Transverse colon (tissue), 4 donors: Measurements from ENCODE around the gene LAMA4. TPM values are rescaled to one million over a fixed set of nuclear protein-coding genes. Genes with fewer than 3 reads are reported as not detected.

Experiments
- DNase-seq: peaks from one replicate; pipeline ENCODE4 v3.0.0-alpha.2; 2019
- H3K27ac ChIP-seq, 4 donors: fragments of 200-600 bp; sonication (generic); 2 replicates each; pipeline ENCODE4 v1.5.1; 2016 to 2018; ENCODE audit warnings: inconsistent platforms in 4 of 4
- H3K27me3 ChIP-seq: fragments of 200-600 bp; sonication (generic); 2 replicates; pipeline ENCODE4 v1.5.1; 2017; ENCODE audit warnings: inconsistent platforms
- H3K36me3 ChIP-seq, 4 donors: fragments of 200-600 bp; sonication (generic); 2 replicates each; pipeline ENCODE4 v1.5.1; 2017 to 2019; ENCODE audit warnings: inconsistent platforms in 4 of 4
- H3K4me1 ChIP-seq, 4 donors: fragments of 200-600 bp; sonication (generic); 2 replicates each; pipeline ENCODE4 v1.5.1; 2017 to 2020; ENCODE audit warnings: inconsistent platforms in 4 of 4
- H3K4me3 ChIP-seq, 4 donors: fragments of 200-600 bp; sonication (generic); 1 replicate in 1 of 4; 2 replicates in 3 of 4; pipeline versions ENCODE4 v1.5.1 to v1.6.1; 2017 to 2019; ENCODE audit warnings: inconsistent platforms in 4 of 4
- H3K9me3 ChIP-seq, 2 donors: fragments of 200-600 bp; sonication (generic); 2 replicates each; pipeline ENCODE4 v1.5.1; 2017 to 2019; ENCODE audit warnings: inconsistent platforms in 2 of 2
- EP300 ChIP-seq: sonication (generic); formaldehyde crosslinking; IDR thresholded peaks from one replicate; pipeline ENCODE4 v1.6.1; 2017; ENCODE audit warnings: antibody characterized with exemption, low read depth
- POLR2A ChIP-seq: fragments of 450-650 bp; IDR thresholded peaks from one replicate; pipeline ENCODE4 v1.6.1; 2016; ENCODE audit warnings: antibody characterized with exemption, mild to moderate bottlenecking, moderate library complexity
- POLR2AphosphoS5 ChIP-seq, 3 donors: sonication (generic); formaldehyde crosslinking; IDR thresholded peaks; one replicate each; pipeline ENCODE4 v1.6.1; 2016; ENCODE audit warnings: antibody characterized with exemption in 3 of 3
- WGBS, 2 donors: methylation state at CpG; one replicate each; pipeline ENCODE4 v1.1.5; 2018; ENCODE audit warnings: low coverage in 1 of 2; 5-methylcytosine and 5-hydroxymethylcytosine counted together
- in situ Hi-C, 4 donors: fragments of 200-750 bp; cut with MboI; loops; one replicate each; pipeline versions ENCODE4 v1.15.0 to v1.15.1; 2017; ENCODE audit warnings: low sequenced_read_pairs in 3 of 4, low pct_ligation_motif_present in 1 of 4, low pct_unique_long_range_greater_than_20kb in 1 of 4
- intact Hi-C: fragments of 100-400 bp; cut with DNase I; formaldehyde crosslinking; loops from one replicate; pipeline ENCODE4 v1.15.1; 2023; ENCODE audit warnings: low total_unique reads
- total RNA-seq, 4 donors: library from RNA; depleted of rRNA; stranded (reverse); fragments of >200 nt; gene quantifications; one replicate each; pipeline ENCODE4 v1.1.0, GENCODE V29; 2016
- TF ChIP-seq, protein P1 (sequence below), 5 experiments: fragments of 200-600 bp in 3 of 5; fragments of 450-650 bp in 2 of 5; sonication (generic) in 3 of 5; IDR thresholded peaks; 1 replicate in 2 of 5; 2 replicates in 3 of 5; pipeline ENCODE4 v1.5.1; 2016 to 2017; ENCODE audit warnings: antibody characterized with exemption in 5 of 5, inconsistent platforms in 3 of 5, mild to moderate bottlenecking in 2 of 5, moderate library complexity in 1 of 5

The LAMA4 gene, protein sequence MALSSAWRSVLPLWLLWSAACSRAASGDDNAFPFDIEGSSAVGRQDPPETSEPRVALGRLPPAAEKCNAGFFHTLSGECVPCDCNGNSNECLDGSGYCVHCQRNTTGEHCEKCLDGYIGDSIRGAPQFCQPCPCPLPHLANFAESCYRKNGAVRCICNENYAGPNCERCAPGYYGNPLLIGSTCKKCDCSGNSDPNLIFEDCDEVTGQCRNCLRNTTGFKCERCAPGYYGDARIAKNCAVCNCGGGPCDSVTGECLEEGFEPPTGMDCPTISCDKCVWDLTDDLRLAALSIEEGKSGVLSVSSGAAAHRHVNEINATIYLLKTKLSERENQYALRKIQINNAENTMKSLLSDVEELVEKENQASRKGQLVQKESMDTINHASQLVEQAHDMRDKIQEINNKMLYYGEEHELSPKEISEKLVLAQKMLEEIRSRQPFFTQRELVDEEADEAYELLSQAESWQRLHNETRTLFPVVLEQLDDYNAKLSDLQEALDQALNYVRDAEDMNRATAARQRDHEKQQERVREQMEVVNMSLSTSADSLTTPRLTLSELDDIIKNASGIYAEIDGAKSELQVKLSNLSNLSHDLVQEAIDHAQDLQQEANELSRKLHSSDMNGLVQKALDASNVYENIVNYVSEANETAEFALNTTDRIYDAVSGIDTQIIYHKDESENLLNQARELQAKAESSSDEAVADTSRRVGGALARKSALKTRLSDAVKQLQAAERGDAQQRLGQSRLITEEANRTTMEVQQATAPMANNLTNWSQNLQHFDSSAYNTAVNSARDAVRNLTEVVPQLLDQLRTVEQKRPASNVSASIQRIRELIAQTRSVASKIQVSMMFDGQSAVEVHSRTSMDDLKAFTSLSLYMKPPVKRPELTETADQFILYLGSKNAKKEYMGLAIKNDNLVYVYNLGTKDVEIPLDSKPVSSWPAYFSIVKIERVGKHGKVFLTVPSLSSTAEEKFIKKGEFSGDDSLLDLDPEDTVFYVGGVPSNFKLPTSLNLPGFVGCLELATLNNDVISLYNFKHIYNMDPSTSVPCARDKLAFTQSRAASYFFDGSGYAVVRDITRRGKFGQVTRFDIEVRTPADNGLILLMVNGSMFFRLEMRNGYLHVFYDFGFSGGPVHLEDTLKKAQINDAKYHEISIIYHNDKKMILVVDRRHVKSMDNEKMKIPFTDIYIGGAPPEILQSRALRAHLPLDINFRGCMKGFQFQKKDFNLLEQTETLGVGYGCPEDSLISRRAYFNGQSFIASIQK (N-terminal part only)
- 10 to 100 TPM; 27.3 to 54.9 (median 40.1) TPM for total RNA-seq

GRCh38 chr6:112253841-112254816 is at the start of gene LAMA4:
TSS of gene LAMA4 (minus strand) at chr6:112254567. CDS start at chr6:112254150, 417 bp downstream.
- DNase-seq: peak; percentile 29
- in situ Hi-C loops: no loop called here
- TF ChIP-seq EP300 (no peak), POLR2A (peak; percentile 54), POLR2AphosphoS5 (IDR thresholded peaks at IDR 0.05) (peak in 2 of 3 donors; percentile 39 to 48)
- TF ChIP-seq, protein P1, sequence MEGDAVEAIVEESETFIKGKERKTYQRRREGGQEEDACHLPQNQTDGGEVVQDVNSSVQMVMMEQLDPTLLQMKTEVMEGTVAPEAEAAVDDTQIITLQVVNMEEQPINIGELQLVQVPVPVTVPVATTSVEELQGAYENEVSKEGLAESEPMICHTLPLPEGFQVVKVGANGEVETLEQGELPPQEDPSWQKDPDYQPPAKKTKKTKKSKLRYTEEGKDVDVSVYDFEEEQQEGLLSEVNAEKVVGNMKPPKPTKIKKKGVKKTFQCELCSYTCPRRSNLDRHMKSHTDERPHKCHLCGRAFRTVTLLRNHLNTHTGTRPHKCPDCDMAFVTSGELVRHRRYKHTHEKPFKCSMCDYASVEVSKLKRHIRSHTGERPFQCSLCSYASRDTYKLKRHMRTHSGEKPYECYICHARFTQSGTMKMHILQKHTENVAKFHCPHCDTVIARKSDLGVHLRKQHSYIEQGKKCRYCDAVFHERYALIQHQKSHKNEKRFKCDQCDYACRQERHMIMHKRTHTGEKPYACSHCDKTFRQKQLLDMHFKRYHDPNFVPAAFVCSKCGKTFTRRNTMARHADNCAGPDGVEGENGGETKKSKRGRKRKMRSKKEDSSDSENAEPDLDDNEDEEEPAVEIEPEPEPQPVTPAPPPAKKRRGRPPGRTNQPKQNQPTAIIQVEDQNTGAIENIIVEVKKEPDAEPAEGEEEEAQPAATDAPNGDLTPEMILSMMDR (IDR thresholded peaks at IDR 0.05): no peak
- H3K4me3 ChIP-seq: peak within 1 kb of the TSS; percentile 42 to 66 (median 56)
- peaks cover 26% of the 10 kb centered on the region for H3K27me3 ChIP-seq
- intact Hi-C loops: loop anchor here (2.0 to 10.0 kb wide), 4 partner anchors 31 to 1887 kb away; no protein-coding TSS in a partner anchor
- peak within 1 kb of the TSS; percentile 87 to 89 (median 89) for H3K27ac ChIP-seq
- 0 to 10% methylated on average over 9 to 52 of the region's 52 CpGs for WGBS, 2 donors
- no peaks in the 10 kb centered on the region for H3K36me3 ChIP-seq
- no peaks in the 10 kb centered on the region for H3K9me3 ChIP-seq
- H3K4me1 ChIP-seq: peaks cover 3 to 13% (median 9%) of the 10 kb centered on the region in 4 donors

DNA sequence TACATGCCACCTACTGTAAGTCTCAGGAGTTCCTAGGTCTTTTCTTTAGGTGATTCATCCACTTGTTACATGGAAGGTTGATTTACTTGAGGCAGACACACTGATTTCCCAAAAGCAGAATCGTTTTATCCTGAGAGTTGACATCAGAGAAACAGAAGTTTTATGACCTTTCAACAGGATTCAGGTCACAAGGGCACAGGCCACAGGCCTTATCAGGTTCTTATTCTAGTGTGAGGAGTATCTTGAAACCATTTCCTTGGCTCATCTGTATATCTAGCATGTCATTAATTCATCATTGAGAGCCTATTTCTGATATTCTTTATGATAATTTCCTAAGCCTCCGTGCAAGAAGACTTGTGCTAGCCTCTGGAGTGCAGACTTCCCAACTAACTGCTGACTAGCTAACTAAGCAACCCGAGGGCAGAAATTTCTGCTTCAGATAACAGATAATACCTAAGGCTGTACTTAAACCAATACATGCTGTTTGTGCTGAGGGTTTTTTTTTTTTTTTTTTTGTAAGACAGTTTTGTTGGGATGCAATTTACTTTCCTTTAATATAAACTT is 47.9 kb upstream of the LAMA4 start:
- intact Hi-C loops: loop anchor here (10.0 kb wide), 1 partner anchor 47 kb away; the partner anchor contains the start of gene LAMA4
- in situ Hi-C loops: loop anchor here in 1 of 4 donors (10.0 kb wide), 1 partner anchor 127 kb away; no protein-coding TSS in a partner anchor
- TF ChIP-seq POLR2AphosphoS5 (IDR thresholded peaks at IDR 0.05) (no peak), POLR2A (no peak), EP300 (no peak)
- TF ChIP-seq, protein P1 (IDR thresholded peaks at IDR 0.05): no peak
- 63 to 65% methylated on average over 3 of the region's 3 CpGs for WGBS, 2 donors
- no peaks in the 10 kb centered on the region for H3K36me3 ChIP-seq
- H3K4me1 ChIP-seq: peaks cover 0 to 6% (median 3%) of the 10 kb centered on the region in 4 donors
- H3K4me3 ChIP-seq: no peak overlapping the region
- H3K27me3 ChIP-seq: no peaks in the 10 kb centered on the region
- H3K9me3 ChIP-seq: no peaks in the 10 kb centered on the region
- no peak overlapping the region for H3K27ac ChIP-seq
- DNase-seq: no peak

DNA sequence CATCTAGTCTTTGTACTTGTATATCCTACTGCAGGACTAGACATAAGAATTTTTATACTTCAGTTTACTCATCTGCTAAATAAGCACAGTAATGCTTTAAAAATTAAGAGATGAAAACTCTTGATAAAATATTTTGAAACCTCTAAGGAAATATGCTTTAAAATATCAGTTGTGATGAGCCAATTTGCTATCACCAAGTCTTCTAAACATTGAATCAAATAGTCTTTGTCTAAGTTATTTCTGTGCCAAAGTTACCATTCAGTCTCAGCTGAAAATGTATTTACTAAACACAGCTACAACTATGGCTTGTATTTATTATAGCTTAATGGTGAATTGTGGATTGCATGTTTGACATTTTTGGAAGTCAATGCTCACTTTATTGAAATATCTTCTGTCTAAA is 46.5 kb upstream of the LAMA4 start:
- Histone ChIP-seq H3K4me3 (no peak overlapping the region), H3K4me1 (peaks cover 0 to 6% (median 3%) of the 10 kb centered on the region in 4 donors), H3K27me3 (no peaks in the 10 kb centered on the region), H3K9me3 (no peaks in the 10 kb centered on the region), H3K27ac (no peak overlapping the region), H3K36me3 (no peaks in the 10 kb centered on the region)
- intact Hi-C loops: loop anchor here (10.0 kb wide), 1 partner anchor 46 kb away; the partner anchor contains the start of gene LAMA4
- TF ChIP-seq POLR2A: no peak
- TF ChIP-seq EP300: no peak
- no peak for DNase-seq
- in situ Hi-C loops: loop anchor here in 1 of 4 donors (10.0 kb wide), 1 partner anchor 126 kb away; no protein-coding TSS in a partner anchor
